IPS-NIHi7 (cell line): ENCODE data around the gene KIF27.
"Not testable (repeated sequence)": the region's sequence is repeated elsewhere in the genome, so short reads cannot be mapped to it uniquely, and the experiment has no call there.

Experiments
- DNase-seq: peaks from one replicate; pipeline ENCODE4 v3.0.0; 2012; ENCODE audit warnings: mixed read lengths; ENCODE audit errors: extremely low spot score

Gene KIF27, protein sequence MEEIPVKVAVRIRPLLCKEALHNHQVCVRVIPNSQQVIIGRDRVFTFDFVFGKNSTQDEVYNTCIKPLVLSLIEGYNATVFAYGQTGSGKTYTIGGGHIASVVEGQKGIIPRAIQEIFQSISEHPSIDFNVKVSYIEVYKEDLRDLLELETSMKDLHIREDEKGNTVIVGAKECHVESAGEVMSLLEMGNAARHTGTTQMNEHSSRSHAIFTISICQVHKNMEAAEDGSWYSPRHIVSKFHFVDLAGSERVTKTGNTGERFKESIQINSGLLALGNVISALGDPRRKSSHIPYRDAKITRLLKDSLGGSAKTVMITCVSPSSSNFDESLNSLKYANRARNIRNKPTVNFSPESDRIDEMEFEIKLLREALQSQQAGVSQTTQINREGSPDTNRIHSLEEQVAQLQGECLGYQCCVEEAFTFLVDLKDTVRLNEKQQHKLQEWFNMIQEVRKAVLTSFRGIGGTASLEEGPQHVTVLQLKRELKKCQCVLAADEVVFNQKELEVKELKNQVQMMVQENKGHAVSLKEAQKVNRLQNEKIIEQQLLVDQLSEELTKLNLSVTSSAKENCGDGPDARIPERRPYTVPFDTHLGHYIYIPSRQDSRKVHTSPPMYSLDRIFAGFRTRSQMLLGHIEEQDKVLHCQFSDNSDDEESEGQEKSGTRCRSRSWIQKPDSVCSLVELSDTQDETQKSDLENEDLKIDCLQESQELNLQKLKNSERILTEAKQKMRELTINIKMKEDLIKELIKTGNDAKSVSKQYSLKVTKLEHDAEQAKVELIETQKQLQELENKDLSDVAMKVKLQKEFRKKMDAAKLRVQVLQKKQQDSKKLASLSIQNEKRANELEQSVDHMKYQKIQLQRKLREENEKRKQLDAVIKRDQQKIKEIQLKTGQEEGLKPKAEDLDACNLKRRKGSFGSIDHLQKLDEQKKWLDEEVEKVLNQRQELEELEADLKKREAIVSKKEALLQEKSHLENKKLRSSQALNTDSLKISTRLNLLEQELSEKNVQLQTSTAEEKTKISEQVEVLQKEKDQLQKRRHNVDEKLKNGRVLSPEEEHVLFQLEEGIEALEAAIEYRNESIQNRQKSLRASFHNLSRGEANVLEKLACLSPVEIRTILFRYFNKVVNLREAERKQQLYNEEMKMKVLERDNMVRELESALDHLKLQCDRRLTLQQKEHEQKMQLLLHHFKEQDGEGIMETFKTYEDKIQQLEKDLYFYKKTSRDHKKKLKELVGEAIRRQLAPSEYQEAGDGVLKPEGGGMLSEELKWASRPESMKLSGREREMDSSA (N-terminal part only)

DNA sequence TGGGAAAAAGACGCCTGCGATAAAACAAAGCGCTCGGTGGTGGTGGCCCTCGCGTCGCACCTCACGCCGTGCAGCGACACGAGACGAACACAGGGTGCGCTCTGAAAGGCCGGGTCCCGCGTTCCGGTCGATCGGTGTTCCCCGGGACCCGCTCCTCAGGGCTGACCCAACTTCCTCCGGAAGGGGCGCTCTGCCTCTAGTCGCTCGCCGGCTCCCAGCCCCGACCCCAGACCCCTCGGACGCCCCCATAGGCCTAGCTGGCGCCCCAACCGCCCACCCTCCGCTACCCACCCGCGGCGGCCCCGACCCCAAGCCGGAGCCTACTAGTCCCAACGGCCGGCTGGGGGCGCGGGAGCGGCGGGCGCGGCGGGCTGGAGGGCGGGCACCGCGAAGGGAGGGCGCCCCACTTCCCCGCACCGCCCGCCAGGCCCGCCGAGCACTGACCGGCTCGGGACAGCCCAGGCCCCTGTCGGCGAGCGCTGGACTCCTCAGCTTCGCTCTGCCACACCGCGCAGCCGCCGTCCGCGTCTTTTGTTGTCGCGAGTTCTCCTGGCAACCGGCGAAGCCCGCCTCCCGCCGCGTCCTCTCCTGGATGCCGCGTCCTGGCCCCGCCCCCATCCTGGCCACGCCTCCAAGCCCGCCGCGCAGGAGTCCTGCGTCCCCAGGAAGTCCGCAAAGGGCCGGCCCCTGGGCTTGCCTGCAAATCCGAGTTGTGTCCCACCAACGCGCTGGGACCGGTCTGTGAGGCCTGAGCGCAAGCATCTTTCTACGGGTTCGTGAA lies at the start of gene KIF27:
Gene KIF27, minus strand, starts transcription at position 506 of the 781 bp plus-strand sequence. CDS start 5,841 bp downstream, outside the sequence.
- peak; percentile 96 for DNase-seq

DNA sequence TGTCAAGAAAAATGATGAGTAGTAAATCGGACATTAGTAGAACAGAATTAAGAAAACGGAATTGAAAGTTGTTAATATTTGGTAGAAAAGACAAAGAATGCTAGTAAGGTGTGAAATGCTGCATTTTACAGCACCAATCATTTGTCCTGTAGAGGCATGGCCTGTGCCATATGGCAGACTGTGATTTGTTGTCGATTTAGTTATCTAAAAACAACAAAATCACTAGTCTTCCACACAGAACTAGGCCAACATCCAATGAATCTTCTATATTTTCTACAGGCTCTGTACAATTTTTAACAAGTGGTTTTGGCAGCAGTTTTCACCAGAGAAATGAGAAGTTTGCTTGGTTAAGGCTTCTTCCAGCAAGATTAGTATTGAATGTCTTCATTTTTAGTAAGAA lies 48.4 kb upstream of the KIF27 start:
- no peak for DNase-seq

DNA sequence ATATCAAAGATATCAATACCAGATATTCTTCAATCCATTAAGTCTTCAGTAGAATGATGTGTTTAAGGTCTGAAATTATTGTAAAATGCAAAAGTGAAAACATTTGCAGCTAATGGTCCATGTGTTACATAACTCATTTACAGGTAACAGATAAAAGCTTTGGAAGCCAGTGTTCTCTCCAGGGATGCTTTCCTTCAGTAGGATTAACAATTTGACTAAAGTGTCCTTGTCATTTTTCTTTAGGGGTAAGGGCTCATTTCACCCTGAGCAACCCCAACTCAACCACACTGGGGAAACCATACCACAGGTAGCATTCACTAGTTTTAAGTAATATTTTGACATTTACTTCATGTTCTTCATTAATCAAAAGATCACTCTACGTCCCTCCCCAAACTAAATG lies 45.8 kb upstream of the KIF27 start:
- DNase-seq, result no peak

DNA sequence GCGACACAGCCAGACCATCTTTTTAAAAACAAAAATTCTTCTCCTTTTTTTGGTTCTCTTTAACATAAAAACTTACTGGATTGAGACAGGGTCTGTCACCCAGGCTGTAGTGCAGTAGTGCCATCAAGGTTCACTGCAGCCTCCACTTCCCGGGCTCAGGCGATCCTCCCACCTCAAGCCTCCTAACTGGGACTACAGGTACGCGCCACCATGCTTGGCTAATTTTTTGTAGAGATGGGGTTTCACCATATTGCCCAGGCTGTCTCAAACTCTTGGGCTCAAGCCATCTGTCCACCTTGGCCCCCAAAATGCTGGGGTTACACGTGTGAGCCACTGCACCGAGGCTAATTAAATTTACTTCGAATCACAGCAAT lies 45.0 kb upstream of the KIF27 start:
- no peak for DNase-seq

DNA sequence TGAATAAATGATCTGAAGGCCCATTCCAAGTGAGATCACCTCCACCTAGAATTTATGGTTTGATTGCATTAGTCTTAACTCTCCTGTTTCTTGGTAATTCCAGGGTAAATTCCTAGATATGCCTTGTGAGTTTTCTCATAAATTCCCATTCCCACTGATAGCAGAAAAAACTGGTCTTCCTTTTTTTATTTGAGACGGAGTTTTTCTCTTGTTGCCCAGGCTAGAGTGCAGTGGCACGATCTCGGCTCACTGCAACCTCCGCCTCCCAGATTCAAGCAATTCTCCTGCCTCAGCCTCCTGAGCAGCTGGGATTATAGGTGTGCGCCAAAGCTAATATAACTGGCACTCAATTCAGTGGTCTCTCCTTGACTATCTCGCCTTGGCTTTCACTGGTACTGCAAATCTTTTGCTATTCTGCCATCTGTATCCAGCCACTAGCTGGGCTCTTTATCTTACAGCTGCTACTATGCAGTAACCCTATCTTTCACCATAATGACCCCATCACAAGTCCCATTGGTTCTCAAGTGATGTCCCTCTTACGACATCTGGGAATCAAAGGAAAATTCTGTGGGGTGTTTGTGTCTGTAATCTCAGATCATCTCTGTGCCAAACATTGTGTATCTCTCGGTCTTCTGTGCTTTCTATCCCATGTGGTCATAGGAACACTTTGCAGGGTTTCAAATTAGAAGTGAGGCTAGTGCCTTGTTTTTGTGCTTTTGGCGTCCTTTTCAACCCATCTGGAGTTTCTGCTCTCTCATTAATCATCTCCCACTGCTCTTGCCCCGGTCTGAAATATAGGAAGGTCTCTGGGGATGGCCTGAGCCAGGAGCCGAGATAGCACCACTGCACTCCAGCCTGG lies 44.3 kb upstream of the KIF27 start:
- no peak for DNase-seq

DNA sequence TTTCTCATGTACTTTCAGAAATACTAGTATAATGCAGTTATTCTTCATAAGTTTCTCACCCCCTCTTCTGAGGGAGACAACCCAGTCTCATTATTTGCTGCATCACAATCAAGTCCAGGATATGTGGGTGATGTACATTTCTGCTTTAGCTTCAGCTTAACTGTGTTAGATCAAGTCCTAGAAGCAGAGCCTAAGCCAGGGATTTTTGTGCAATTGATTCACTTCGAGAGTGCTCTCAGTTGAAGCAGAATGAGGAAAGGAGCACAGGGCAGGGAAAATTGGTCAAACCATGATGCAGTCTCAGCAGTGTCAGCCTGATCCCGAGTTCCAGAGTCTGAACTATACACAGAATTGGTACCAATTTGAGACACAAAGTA lies 43.7 kb upstream of the KIF27 start:
- no peak for DNase-seq

DNA sequence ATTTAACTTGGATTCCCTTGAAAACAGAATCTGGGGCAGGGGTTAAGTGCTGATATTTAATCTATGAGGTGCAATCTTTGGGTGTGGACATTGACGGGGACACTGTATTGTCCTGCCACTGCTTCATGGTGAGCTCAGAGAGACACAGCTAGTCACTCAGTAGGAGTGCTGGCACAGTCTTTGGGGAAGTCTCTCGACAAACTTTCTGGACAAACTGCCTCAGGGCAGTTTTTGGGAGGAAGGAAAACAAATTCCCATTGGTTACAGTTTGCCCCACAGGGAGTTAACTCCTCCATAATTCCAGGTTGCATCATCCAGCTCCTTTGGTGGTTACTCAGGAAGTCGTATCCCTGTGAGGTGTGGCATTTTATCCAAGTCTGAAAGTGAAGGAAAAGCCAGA lies 40.9 kb upstream of the KIF27 start:
- DNase-seq, result no peak

DNA sequence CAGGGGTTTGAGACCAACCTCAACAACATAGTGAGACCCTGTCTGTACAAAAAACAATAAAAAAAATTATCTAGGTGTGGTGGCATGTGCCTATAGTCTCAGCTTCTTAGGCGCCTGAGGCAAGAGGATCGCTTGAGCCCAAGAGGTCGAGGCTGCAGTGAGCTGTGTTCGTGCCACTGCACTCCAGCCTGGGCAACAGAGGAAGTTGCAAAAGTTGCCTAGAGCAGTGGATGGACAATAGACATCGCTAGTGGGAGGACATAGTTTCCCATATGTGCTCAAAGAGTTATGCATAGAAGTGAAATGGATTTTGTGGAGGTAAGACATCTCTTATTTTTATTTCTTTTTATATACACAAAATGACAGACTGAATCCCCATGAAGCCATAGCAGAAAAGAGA lies 39.8 kb upstream of the KIF27 start:
- no peak for DNase-seq

DNA sequence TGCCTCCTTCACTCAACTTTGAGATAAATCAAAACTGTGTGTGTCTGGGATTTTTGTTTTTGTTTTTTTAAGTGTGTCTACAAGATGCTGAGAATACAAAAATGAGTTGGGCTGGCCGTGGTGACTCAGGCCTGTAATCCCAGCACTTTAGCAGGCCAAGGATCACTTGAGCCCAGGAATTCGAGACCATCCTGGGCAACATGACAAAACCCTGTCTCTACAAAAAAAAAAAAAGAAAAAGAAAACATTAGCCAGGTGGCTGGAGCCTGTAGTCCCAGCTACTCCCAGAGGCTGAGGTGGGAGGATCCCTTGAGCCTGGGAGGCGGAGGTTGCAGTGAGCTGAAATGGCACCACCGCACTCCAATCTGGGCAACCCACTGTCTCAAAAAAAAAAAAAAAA lies 37.8 kb upstream of the KIF27 start:
- no peak for DNase-seq

DNA sequence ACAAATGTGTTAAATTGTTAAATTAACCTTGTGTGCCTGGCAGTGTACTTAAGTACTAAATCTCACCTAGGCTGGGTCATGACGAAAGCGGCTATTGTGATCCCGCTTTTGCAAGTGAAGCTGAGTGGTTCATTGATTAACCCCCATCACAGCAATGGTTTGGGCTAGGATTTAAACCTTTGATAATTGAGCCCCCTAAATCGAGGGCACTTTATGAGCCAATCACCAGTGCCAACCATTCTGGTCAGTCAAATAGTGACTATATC lies 35.9 kb upstream of the KIF27 start:
- DNase-seq, result no peak

DNA sequence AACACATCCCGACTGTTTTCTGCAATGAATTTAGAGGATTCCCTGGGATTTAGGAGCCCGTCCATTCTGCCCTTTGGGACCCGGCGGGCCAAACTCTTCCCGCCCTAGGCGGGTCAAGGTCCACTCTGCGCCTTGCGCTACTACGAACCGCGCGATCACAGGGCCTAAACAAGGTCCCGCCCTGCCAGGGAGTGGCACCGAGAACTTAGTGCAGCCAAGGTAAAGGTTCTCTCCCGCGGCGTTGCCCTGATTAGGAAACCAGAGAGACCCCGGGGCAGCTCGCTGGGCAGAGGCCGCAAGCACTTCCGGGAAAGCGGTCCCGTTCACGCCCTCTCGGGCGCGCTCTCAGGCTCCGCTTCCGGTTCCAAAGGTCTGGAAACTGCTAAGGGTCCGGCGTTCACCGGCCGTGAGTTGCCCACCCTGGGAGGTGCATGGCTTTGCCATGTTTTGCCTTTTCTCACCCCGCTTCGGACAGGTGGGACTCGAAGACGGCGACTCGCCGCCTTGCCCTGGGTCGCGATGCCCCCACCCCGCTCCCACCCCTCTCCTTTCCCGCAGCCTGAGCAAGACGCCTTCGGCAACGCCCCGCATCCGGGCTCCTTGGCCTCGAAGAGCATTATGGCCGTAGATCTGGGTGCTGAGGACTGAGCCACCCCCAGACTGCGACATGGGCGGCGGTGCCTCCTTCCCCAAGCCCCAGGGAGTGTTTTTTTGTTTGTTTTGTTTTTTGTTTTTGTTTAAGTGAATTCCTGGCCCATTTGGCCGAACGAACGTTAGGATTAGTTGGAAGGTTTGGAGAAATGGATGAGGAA lies 35.4 kb upstream of the KIF27 start:
- DNase-seq, result peak; percentile 70

DNA sequence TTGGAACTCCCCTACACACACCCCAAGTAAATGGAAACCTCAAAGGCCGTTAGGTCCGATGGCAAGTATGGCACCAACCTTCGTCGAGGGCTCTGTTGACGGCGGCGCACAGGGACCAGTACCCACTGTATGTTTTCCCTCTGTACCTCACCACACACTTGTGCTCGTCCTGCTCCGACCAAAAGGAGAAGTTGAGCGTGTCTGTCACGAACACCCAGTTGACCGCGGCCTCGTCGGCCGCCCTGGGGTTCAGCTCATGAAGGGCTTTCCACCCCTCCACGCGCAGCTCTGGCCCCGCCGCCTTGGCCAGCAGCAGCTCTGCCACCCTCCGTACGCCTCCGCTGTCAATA lies 34.8 kb upstream of the KIF27 start:
- no peak for DNase-seq

DNA sequence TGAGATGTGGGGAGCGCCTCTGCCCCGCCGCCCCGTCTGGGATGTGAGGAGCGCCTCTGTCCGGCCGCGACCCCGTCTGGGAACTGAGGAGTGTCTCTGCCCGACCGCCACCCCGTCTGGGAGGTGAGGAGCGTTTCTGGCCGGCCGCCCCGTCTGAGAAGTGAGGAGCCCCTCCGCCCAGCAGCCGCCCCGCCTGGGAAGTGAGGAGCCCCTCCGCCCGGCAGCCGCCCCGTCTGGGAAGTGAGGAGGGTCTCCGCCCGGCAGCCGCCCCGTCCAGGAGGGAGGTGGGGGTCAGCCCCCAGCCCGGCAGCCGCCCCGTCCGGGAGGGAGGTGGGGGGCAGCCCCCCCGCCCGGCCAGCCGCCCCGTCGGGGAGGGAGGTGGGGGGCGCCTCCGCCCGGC lies 26.9 kb upstream of the KIF27 start:
- not testable (repeated sequence) for DNase-seq

DNA sequence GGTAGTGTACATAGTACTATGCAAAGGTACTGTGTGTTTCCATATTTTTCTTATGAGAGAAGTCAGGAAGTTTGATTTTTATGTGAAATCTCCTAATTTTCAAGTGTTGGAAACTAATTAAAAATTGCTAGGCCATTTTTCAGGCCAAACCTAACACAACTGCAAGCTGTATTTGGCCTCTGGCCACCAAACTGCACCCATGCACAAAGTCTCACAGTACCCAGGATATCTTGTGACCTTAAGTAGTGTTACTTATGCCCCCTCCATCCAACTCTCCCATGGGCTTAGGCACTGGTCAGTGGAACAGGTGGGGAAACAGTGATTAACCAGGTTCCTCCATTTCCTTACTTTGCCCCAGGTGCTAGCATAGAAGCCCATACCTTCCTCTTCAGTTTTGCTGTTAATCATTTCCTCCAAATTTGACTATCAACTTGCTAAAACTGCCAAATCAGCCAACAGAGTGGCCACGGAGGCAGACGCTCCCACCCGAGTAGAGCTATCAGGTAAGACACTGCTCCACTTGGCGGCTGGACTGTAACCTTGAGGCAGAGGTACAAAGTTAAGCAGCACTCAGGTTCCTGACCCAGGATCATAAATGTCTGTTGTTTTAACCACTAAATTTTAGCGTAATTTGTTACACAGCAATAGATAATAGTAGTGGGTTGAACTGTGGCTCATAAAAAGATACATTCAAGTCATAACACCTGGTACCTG lies 19.5 kb upstream of the KIF27 start:
- DNase-seq, result no peak

DNA sequence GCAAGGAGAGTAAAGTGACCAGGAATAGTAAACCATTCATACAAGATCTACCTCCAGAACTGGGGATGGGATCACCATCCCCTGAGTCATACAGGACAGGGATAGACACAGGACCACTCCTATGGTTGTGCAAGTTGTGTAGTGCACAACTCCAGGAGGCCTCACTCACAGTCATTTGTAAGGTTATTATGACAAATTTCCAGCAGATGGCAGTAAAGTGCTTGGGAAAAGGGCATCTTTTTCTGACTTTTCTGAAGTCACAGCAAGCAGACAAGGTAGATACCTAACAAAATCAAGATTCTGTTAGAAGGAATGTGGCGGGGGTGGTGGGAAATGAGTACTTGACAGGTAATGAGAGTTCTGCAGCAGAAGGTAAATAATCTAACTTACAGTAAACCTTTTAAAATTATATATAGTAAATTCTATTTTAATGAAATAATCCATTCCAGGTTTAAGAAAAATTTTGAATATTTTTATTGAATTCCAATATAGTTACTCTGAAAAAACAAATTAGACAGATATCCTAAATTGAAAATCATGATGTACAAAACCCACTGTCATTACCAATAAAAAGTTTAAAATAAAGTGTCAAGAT lies 16.7 kb upstream of the KIF27 start:
- DNase-seq, result peak; percentile 65

DNA sequence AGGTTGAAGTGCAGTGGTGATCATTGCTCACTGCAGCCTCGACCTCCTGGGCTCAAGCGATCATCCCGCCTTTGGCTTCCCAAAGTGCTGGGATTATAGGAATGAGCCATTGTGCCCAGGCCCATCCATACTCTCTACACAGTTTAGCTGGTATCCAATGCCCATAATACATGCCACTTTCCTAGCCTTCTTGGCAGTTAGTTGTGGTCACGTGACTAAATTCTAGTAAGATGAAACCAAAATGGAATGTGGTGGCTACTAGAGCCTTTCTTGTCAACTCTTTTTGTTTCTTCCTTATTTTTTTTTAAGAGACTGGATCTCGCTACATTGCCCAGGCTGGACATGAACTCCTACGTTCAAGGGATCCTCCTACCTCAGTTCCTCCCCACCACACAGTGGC lies 15.3 kb upstream of the KIF27 start:
- DNase-seq, result no peak

DNA sequence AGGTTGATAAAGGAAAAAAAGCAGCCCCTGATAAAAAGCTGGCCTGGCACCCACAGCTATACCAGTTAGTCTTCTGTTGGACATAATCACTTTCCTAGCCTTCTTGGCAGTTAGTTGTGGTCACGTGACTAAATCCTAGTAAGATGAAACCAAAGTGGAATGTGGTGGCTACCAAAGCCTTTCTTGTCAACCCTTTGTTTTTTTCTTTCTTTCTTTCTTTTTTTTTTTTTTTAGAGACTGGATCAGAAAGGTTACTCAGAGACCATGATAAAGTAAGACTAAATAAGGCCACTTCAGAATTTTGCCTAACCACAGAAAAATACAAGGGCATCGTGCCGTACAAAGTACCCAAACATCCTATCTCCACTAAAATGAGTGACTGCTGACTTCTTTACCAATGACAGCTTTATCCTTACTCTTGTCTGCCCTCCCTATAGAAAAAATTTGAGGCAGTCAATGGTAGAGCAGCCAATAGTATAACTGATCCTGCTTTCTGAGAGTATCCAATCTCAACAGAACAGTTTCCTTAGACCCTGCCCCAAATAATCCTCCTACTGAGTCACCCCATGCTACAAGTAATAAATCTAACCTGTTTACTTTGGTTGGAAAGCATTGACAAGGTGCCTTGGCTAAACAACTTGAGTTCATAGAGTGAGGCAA lies 14.2 kb upstream of the KIF27 start:
- no peak for DNase-seq

DNA sequence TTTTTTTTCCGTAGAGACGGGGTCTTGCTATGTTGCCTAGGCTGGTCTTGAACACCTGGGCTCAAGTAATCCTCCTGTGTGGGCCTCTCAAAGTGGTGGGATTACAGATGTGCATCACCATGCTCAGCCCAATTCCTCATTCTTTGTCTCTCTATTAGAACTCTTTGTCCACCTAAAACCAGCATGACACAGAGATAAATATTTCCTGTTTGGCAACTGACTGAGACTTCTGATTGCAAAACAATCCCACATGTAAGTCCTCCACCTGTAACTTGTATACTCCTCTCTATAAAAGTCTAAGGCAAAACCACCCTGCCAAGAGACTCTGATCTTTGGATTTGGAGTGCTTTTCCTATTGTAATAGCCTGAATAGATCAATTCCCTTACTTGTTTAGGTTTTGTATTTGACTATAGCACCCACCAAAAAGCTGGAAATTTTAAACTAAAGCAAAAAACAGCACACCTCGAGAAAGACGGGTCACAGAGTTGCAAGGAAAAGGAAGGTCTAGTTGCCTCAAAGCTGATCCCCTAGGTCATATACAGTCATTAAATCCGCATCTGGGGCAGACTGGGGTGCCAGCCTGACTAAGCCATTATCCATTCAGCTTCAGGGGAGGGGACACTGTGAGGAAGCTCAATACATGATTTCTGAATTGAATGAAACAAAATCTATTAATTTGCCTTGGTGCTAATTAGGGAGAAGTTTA lies 13.5 kb upstream of the KIF27 start:
- no peak for DNase-seq
